GM12875 (cell line): ENCODE data around the gene PAMR1.

Experiments
- H3K4me3 ChIP-seq: one replicate; pipeline ENCODE4 v1.5.1; 2011; ENCODE audit warnings: low read depth, low read length, control low read depth
- CTCF ChIP-seq: IDR thresholded peaks from 2 replicates; pipeline ENCODE4 v1.5.1; 2011; ENCODE audit warnings: low read depth, mild to moderate bottlenecking, control low read depth, inconsistent platforms, low read length, moderate library complexity, borderline replicate concordance; ENCODE audit not compliant: insufficient read depth

PAMR1 gene

DNA sequence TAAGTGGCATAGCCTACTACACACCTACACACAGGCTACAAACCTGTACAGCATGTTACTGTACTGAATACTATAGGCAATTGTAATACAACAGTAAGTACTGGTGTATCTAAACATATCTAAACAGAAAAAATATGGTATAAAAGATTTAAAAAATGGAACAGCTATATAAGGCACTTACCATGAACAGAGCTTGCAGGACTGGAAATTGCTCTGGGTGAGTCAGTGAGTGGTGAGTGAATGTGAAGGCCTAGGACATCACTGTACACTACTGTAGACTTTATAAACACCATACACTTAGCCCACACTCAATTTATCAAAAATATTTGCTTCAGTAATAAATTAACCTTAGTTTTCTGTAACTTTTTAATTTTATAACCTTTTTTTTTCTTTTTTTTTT is 24.7 kb downstream of the PAMR1 start:
- TF ChIP-seq CTCF = no peak
- H3K4me3 ChIP-seq = no peak overlapping the region

GRCh38 chr11:35496416-35496815 is 29.0 kb downstream of the PAMR1 start:
- TF ChIP-seq CTCF = no peak
- H3K4me3 ChIP-seq = no peak overlapping the region

GRCh38 chr11:35494957-35495490 is 30.4 kb downstream of the PAMR1 start:
- TF ChIP-seq CTCF = no peak
- H3K4me3 ChIP-seq = no peak overlapping the region

DNA sequence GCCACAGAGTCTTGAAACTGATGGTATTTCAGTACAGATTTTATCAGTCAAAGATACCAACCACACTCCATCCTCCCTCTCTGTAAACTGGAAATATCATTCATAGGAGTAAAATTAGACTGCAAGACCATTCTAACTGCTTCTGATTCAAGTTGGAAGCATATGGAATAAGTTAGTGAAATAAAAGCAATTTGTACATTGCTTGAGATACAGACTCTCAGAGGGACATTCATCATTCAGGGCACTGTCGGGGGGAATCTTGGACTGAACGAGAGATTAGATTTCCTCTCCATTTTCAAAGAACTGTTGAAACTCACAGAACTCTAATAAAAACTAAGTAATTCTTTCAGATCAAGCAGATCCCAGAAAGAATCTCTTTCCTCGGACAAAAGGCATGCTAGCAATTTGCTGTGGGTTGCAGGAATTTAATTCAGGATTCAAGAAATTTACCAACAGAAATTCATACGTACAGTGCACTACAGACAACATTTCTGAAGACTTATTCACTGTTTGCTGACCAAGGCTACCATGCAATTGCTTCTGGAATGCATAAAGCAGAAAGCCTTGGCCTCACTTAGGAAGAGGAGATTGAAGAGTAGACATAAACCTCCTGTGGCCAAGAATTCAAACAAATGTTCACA is 34.1 kb downstream of the PAMR1 start:
- TF ChIP-seq CTCF = no peak
- no peak overlapping the region for H3K4me3 ChIP-seq

DNA sequence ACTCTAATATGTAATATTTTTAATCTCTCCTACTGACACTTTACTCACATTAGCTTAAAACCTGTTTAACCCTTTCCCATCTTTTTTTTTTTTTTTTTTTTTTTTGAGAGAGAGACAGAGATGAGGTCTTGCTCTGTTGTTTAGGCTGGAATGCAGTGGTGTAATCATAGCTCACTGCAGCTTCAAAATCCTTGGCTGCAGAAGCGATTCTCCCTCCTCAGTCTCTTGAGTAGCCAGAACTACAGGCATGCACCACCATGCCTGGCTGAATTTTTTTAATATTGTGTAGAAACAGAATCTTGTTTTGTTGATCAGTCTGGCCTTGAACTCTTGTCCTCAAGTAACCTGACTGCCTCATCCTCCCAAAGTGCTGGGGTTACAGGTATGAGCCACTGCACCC is 37.3 kb downstream of the PAMR1 start:
- TF ChIP-seq CTCF = no peak

GRCh38 chr11:35487532-35488078 is 37.8 kb downstream of the PAMR1 start:
- peak; percentile 27; the same call in 1 of the 2 replicates for TF ChIP-seq CTCF
- no peak overlapping the region for H3K4me3 ChIP-seq

More for the DNA sequence above, 37.3 kb downstream of the PAMR1 start:
- no peak overlapping the region for H3K4me3 ChIP-seq

GRCh38 chr11:35486934-35487333 is 38.5 kb downstream of the PAMR1 start:
- H3K4me3 ChIP-seq = no peak overlapping the region
- no peak for TF ChIP-seq CTCF
